Right hindlimb (tissue), 1 donor: ENCODE data around the gene NPAS2.

Experiments
- DNase-seq: peaks from one replicate; pipeline ENCODE4 v3.0.0-alpha.2; 2018

Gene NPAS2

GRCh38 chr2:100857915-100858314 is 38.0 kb downstream of the NPAS2 start:
- DNase-seq = no peak

- no peak for DNase-seq
Measured at GRCh38 chr2:100859902-100860301, 40.0 kb downstream of the NPAS2 start.

- DNase-seq = no peak
Measured at GRCh38 chr2:100861340-100861739, 41.4 kb downstream of the NPAS2 start.

GRCh38 chr2:100862081-100862480 is 42.1 kb downstream of the NPAS2 start:
- DNase-seq = no peak

GRCh38 chr2:100865816-100866460 is 46.0 kb downstream of the NPAS2 start:
- DNase-seq = no peak

GRCh38 chr2:100868083-100868482 is 48.1 kb downstream of the NPAS2 start:
- DNase-seq = no peak

GRCh38 chr2:100869120-100869519 is 49.2 kb downstream of the NPAS2 start:
- DNase-seq = no peak

- no peak for DNase-seq
Measured at GRCh38 chr2:100870652-100871531, 51.0 kb downstream of the NPAS2 start.

- DNase-seq = no peak
Measured at GRCh38 chr2:100875516-100876230, 55.7 kb downstream of the NPAS2 start.

- DNase-seq = no peak
Measured at GRCh38 chr2:100876231-100876860, 56.4 kb downstream of the NPAS2 start.

- no peak for DNase-seq
Measured at GRCh38 chr2:100877555-100877954, 57.6 kb downstream of the NPAS2 start.

- DNase-seq = no peak
Measured at GRCh38 chr2:100878000-100878791, 58.3 kb downstream of the NPAS2 start.

GRCh38 chr2:100879296-100879695 is 59.4 kb downstream of the NPAS2 start:
- no peak for DNase-seq

- DNase-seq = no peak
Measured at GRCh38 chr2:100880036-100880435, 60.1 kb downstream of the NPAS2 start.

GRCh38 chr2:100880730-100881129 is 60.8 kb downstream of the NPAS2 start:
- DNase-seq = no peak

- no peak for DNase-seq
Measured at GRCh38 chr2:100882645-100883613, 63.0 kb downstream of the NPAS2 start.

- DNase-seq = no peak
Measured at GRCh38 chr2:100884145-100884621, 64.2 kb downstream of the NPAS2 start.

- no peak for DNase-seq
Measured at GRCh38 chr2:100886085-100886484, 66.1 kb downstream of the NPAS2 start.

- DNase-seq = no peak
Measured at GRCh38 chr2:100887039-100887578, 67.2 kb downstream of the NPAS2 start.

GRCh38 chr2:100887713-100888495 is 68.0 kb downstream of the NPAS2 start:
- DNase-seq = no peak
